NK-92 (cell line): ENCODE results near the gene PHLDB2.
"Not testable (repeated sequence)": the region's sequence is repeated elsewhere in the genome, so short reads cannot be mapped to it uniquely, and the experiment has no call there.

Source experiments
- DNase-seq: peaks from one replicate; lab custom pipeline; 2025; ENCODE audit not compliant: unreplicated experiment; lab: John Stamatoyannopoulos, UW

The PHLDB2 gene

DNA sequence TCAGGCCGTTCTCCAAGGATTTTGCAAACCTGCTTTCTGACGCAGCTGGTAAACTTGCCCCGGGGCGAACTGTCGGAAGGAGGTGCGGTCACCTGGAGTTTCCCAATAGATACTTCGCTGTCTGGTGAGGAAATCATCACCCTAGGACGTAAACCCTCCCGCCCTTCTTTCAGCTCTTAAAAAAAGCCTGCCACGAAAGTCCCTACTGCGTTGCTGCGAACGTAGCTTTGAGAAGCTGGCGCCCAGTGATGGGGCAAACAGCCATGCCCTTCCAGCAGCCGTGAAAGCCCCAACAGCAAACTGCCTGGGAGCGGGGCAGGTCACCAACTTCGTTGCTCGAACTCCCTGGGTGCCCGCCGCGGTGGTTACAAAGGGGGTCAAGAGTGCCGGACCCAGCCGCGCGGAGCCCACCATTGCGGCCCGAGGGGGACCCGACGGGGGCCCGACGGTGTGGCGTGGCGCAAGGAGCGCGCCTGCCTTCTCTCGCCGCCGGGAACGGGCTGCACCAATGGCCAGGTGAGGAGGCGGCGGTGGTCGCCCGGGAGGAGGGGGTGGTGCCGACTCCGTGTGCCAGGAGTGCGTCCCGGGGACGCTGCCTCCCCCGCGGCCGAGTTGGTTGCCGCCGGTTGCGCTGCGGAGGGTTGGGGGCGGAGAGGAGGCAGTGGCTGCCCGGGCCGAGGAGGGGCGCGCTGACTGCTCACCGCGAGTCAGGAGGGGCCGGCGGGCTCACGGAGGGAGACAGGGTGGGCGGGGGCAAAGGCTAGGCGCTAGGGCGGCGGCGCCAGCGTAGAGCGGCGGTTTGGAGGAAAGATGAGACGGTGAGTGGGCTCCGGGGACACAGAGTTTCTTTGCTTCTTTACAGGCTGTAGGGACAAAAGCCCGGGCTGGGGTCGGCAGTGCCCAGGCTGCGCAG lies at the start of gene PHLDB2:
Gene PHLDB2, plus strand, starts transcription at position 205 of the 913 bp plus-strand sequence. CDS start 24,813 bp downstream, outside the sequence.
- DNase-seq: no peak

DNA sequence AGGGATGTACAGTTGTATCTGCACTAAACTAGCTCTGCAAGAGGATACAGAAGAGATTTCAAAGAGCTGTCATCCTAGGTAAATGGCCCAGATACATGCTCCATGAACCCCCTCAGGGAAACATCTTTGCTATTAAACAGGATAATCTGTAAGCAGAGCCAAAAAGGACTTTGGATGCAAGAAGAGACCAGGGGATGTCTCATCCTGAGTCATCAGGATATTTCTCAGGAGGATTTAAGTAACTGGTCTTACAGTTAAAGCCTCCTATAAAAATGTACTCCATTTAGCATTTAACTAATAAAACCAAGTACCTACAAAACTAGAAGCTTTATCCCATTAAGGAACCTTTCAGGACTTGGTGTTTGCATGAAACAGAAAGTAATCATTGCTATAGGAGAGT lies 48.2 kb upstream of the PHLDB2 start:
- DNase-seq: no peak

- no peak for DNase-seq
These were observed 47.3 kb upstream of the PHLDB2 start for GRCh38 chr3:111811811-111812210.

GRCh38 chr3:111812701-111813100 lies 46.4 kb upstream of the PHLDB2 start:
- DNase-seq: no peak

DNA sequence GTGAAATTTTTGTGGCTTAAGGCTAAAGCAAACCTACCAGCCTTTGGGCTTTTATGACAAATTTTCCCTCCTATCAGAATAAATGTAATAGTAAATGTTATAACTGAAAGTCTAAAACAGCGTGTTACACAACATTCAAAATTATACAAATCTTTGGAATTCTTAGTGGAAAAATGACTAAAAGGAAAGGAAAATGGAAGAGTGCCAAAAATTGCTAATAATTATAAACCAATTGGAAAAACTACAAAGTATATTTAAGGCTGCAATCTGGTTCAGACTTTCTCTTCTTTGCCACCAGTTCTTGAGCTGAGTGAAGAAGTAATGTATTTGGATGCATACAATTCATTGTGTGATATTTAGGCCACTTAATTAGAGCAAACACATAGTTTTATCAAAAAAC lies 45.6 kb upstream of the PHLDB2 start:
- DNase-seq: no peak

DNA sequence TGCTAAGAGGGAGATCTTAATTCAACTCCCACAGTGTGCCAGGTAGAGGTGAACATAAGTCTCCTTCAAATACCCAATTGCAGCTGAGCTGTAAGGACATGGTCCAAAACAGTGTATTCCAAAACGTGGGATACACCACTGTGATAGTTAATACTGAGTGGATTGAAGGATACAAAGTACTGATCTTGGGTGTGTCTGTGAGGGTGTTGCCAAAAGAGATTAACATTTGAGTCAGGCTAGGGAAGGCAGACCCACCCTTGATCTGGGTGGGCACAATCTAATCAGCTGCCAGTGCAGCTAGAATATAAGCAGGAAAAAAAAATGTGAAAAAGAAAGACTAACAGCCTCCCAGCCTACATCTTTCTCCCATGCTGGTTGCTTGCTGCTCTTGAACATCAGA lies 45.1 kb upstream of the PHLDB2 start:
- no peak for DNase-seq

DNA sequence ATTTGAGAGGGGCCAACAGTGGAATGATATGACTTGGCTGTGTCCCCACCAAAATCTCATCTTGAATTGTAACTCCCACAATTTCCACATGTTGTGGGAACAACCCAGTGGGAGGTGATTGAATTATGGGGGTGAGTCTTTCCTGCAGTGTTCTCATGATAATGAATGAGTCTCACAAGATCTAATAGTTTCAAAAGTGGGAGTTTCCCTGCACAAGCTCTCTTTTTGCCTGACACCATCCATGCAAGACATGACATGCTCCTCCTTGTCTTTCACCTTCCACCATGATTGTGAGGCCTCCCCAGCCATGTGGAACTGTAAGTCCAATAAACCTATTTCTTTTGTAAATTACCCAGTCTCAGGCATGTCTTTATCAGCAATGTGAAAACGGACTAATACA lies 42.3 kb upstream of the PHLDB2 start:
- not testable (repeated sequence) for DNase-seq

- no peak for DNase-seq
These were observed 39.1 kb upstream of the PHLDB2 start for GRCh38 chr3:111819927-111820326.

DNA sequence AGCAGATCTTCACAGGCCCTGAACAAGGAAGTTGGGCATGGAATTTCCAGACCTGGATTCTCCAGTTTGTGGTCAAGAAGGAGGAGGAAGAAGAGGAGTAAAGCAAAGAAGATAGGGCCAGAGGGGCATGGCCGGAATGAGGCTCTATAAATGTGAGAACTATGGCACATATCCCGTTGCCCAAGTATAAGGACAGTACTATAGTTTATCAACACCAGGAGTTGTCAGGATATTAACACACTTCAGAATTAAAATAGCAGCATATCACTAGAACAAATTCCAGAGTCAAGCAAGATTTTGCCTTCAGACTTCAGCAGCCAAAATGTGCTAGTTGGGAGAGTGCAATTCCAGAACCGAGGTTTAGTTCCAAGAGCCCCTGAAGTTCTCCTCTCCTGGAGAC lies 38.4 kb upstream of the PHLDB2 start:
- no peak for DNase-seq

GRCh38 chr3:111821891-111822290 lies 37.2 kb upstream of the PHLDB2 start:
- no peak for DNase-seq

- no peak for DNase-seq
These were observed 36.3 kb upstream of the PHLDB2 start for GRCh38 chr3:111822804-111823203.

DNA sequence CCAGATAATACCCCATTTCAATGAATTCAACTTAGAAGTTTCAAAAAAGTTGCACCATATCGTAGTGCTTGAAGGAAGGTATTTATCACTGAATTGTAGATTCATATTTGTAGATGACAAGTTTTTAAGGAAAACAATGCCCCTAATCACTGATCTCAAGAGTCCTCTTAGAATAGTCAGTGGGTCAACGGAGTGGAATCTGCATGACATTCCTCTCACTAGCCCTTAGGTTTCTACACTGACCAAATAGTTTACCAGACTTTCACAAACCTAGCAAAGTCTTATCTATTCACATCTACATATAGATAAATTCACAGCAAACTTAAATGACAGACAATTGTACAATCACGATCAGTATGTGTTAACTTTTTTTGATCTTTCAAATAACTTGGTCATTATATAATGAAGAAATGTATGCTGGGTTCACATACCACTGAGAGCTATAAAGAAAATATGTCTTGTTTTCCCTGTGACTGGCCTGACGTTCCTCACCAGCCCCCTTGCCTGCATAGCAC lies 35.7 kb upstream of the PHLDB2 start:
- DNase-seq: no peak

- no peak for DNase-seq
These were observed 34.7 kb upstream of the PHLDB2 start for GRCh38 chr3:111824351-111824750.

DNA sequence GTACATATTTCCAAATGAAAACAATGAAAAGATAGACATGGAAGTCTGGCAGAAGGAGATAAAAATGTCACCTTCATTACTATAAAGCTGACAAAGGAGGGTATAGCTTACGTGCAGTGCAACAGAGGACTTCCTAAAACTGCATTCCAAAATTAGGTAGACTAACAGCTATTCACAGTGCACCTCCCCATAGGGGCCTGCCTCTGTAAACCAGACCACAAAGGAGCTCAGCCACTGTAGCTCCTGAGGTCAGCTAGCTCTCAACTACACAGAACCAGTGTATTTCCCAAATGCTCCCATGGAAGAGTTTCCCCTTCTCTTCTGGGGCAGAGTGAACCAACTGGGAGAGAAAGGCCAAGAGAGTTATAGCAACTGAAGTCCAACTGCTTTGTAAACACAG lies 31.2 kb upstream of the PHLDB2 start:
- DNase-seq: no peak

GRCh38 chr3:111828530-111828929 lies 30.5 kb upstream of the PHLDB2 start:
- no peak for DNase-seq

DNA sequence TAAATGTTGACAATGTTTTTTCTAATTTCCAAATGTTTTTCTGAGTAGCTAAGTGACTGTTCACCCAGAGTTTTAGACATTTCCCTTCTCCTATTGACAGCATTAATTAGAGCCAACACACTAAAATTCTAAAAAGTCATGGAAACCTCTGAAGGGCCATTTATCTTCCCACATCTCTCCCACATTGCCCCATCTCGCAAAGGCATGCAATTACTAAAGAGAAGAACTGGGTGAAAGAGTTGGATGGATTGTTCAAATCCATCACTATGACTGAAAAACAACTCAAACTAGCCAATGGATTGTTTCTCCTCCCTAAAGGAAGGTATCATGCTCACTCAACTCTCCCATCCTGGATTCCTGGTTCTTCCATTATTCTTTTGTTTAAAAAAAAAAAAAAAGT lies 30.0 kb upstream of the PHLDB2 start:
- DNase-seq: no peak

- no peak for DNase-seq
These were observed 27.2 kb upstream of the PHLDB2 start for GRCh38 chr3:111831840-111832239.

- DNase-seq: no peak
These were observed 22.0 kb upstream of the PHLDB2 start for GRCh38 chr3:111837112-111837511.

GRCh38 chr3:111838133-111838532 lies 20.9 kb upstream of the PHLDB2 start:
- no peak for DNase-seq

DNA sequence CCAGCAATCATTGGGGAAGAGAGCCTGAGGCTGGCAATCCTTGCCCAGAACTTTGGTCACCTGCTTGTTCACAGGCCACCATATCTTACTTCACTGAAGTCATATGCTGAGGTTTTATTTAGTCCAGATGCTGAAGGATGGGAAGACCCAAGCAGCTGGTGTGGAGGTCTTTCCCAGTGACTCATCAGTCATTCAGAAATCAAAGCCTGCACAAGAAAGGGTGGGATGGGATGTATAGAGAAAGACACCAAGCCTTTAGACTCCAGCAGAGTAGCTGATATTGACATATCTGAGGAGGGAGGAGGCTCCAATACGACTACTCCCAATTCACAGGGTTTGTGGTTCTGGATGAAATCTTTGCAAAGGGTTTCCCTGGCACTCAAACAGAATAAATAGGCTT lies 13.0 kb upstream of the PHLDB2 start:
- DNase-seq: no peak

- DNase-seq: no peak
These were observed 12.3 kb upstream of the PHLDB2 start for GRCh38 chr3:111846717-111847116.

- DNase-seq: no peak
These were observed 10.8 kb upstream of the PHLDB2 start for GRCh38 chr3:111848283-111848682.

DNA sequence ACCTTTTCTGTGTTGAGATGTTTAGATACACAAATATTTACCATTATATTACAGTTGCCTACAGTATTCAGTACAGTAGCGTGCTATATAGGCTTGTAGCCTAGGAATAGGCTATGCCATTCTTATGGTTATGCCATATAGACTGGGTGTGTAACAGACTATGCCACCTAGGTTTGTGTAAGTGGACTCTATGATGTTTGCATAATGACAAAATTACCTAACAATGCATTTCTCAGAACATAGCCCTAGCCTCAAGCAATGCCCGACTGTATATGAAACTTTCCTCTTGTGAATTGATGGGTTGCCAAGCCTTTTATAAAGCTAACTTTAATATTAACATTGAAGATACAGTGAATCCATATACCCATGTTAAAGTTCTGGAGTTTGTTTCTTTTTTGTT lies 10.3 kb upstream of the PHLDB2 start:
- DNase-seq: no peak
